Pericardium fibroblast (primary cell): ENCODE results near the gene IDE. TPM values are rescaled to one million over a fixed set of nuclear protein-coding genes. Genes with fewer than 3 reads are reported as not detected.

Experiments
- total RNA-seq: library from RNA; depleted of rRNA; stranded (reverse); fragments of >200 nt; gene quantifications from 2 replicates; pipeline ENCODE4 v1.2.3, GENCODE V29; 2015

IDE gene
- 14.1 and 16.3 TPM in 2 replicates for total RNA-seq

GRCh38 chr10:92573798-92574547, at the start of gene IDE:
TSS of gene IDE (minus strand) at chr10:92574093. CDS start at chr10:92574019, 74 bp downstream.

GRCh38 chr10:92592761-92593618, 19.1 kb upstream of the IDE start, which contains the start of gene KIF11:
TSS of gene KIF11 (plus strand) at chr10:92593130. CDS start at chr10:92593376, 246 bp downstream.

Other genes with a start within 250 kb of the IDE start
- gene KIF11, start 19.0 kb upstream of the IDE start, total RNA-seq, result 2.2 and 2.8 TPM in 2 replicates
- gene HHEX, start 115.9 kb upstream of the IDE start, total RNA-seq, result 0.12 and 0.51 TPM in 2 replicates